ENCODE measurements around the gene TUBB4B. TPM values are rescaled to one million over a fixed set of nuclear protein-coding genes. Genes with fewer than 3 reads are reported as not detected.

The TUBB4B gene
- total RNA-seq, 1 donor from 2014 or later: 132 TPM

DNA sequence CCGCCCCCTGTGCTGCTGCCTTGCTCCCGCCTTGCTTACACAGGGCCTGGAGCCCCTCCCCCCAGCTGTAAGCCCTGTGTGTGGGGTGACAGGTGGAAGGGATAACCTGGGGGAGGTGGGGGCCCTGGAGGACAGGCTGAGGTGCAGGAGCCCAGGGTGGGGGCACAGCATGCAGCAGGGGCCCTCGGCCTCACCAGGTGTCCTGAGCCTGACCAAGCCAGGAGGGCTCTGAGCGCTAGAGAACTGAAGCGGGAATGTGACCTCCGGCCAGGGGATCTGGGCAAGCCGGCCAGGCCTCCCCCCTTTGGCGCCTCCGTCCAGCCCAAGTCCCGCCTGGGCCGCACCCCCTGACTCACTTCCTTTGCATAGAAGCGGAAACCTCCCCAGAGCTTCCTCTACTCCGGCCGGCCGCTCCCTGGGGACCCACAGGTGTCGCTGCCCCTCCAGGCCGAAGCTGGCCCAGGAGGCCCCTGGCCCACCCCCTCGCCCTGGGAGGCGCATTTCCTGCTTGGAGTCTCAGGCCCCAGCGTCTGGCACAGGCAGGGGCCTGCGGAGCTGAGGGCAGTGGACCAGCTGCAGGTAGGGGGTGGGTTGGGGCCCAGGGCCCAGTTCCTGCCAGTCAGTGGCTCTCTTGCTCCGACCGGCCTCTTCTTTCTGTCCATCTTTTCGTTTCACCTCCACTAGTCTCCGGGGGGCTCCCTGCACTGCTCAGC lies 36.4 kb downstream of the TUBB4B start, which contains the start of gene TOR4A:
Gene TOR4A (plus strand): TSS at position 398 of the 713 bp plus-strand sequence. CDS start 964 bp downstream, outside the sequence.
- no peaks in the 10 kb centered on the region for H3K27me3 Mint-ChIP-seq (ENCODE audit: unreplicated experiment)
- H3K27ac Mint-ChIP-seq (ENCODE audit: unreplicated experiment): peak within 1 kb of the TSS; percentile 92
- no peak for DNase-seq (ENCODE audit: extremely low spot score, unreplicated experiment)
- peaks cover 26% of the 10 kb centered on the region for H3K4me1 Mint-ChIP-seq (ENCODE audit: unreplicated experiment)
- H3K4me3 Mint-ChIP-seq (ENCODE audit: unreplicated experiment): peak within 1 kb of the TSS; percentile 53
- no peaks in the 10 kb centered on the region for H3K9me3 Mint-ChIP-seq (ENCODE audit: unreplicated experiment)
- H3K36me3 Mint-ChIP-seq (ENCODE audit: unreplicated experiment): peaks cover 3% of the 10 kb centered on the region
- TF ChIP-seq CTCF (IDR thresholded peaks at IDR 0.05): no peak

DNA sequence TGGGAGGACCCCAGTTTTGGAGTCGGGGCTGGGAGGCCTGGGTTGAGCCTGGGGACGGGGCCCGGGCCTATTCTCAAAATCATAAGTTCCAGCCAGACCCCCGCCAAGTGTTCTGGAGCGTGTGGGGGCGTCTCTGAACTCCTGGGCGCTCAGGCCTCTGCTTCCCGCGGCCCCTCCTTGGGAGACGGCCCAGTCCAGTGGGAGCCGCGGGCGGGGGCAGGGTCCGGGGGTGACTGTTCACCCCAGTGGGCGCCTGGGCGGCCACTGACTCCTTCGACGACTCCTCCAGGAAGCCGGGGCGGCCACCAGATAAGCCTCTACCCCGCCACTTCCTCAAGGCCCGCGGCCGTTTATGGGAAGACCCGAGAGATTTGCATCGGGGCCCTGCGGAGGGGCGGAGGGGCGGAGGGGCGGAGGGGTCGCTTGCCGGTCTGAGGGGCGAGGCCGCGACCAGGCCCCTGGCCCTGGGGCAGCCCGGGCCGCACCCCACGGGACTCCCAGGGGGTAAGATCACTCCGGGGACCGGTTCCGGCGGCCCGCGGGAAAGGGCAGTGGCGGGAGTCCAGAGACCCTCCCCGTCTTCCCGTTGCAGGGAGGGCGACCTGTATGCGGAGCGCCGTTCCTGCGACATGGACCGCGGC lies 37.1 kb downstream of the TUBB4B start:
- Mint-ChIP-seq H3K27ac (ENCODE audit: unreplicated experiment) (peak overlapping the region; percentile 92), H3K4me3 (ENCODE audit: unreplicated experiment) (no peak overlapping the region), H3K9me3 (ENCODE audit: unreplicated experiment) (no peaks in the 10 kb centered on the region), H3K27me3 (ENCODE audit: unreplicated experiment) (no peaks in the 10 kb centered on the region), H3K36me3 (ENCODE audit: unreplicated experiment) (peaks cover 3% of the 10 kb centered on the region), H3K4me1 (ENCODE audit: unreplicated experiment) (peaks cover 26% of the 10 kb centered on the region)
- no peak for DNase-seq (ENCODE audit: extremely low spot score, unreplicated experiment)
- no peak for TF ChIP-seq CTCF (IDR thresholded peaks at IDR 0.05)

GRCh38 chr9:137278721-137279711 lies 37.9 kb downstream of the TUBB4B start:
- Mint-ChIP-seq H3K36me3 (ENCODE audit: unreplicated experiment) (no peaks in the 10 kb centered on the region), H3K4me1 (ENCODE audit: unreplicated experiment) (peaks cover 26% of the 10 kb centered on the region), H3K9me3 (ENCODE audit: unreplicated experiment) (no peaks in the 10 kb centered on the region), H3K27me3 (ENCODE audit: unreplicated experiment) (no peaks in the 10 kb centered on the region), H3K4me3 (ENCODE audit: unreplicated experiment) (no peak overlapping the region), H3K27ac (ENCODE audit: unreplicated experiment) (no peak overlapping the region)
- no peak for DNase-seq (ENCODE audit: extremely low spot score, unreplicated experiment)
- TF ChIP-seq CTCF (IDR thresholded peaks at IDR 0.05): no peak

GRCh38 chr9:137279741-137280473 lies 38.8 kb downstream of the TUBB4B start:
- no peak for DNase-seq (ENCODE audit: extremely low spot score, unreplicated experiment)
- Mint-ChIP-seq H3K36me3 (ENCODE audit: unreplicated experiment) (no peaks in the 10 kb centered on the region), H3K4me3 (ENCODE audit: unreplicated experiment) (no peak overlapping the region), H3K27ac (ENCODE audit: unreplicated experiment) (no peak overlapping the region), H3K9me3 (ENCODE audit: unreplicated experiment) (no peaks in the 10 kb centered on the region), H3K4me1 (ENCODE audit: unreplicated experiment) (peaks cover 22% of the 10 kb centered on the region), H3K27me3 (ENCODE audit: unreplicated experiment) (no peaks in the 10 kb centered on the region)
- no peak for TF ChIP-seq CTCF (IDR thresholded peaks at IDR 0.05)
